Activated CD8-positive, alpha-beta memory T cell treated with anti-CD3 and anti-CD28 coated beads for 48 hours (primary cell): ENCODE data around the gene PHF14.
A peak's percentile ranks its signal among the peaks of the same experiment; 100 is the strongest.
"Not testable (repeated sequence)": the region's sequence is repeated elsewhere in the genome, so short reads cannot be mapped to it uniquely, and the experiment has no call there.

Experiments used
- DNase-seq, 3 experiments: peaks; one replicate each; pipeline ENCODE4 v3.0.0-alpha.2; 2020; ENCODE audit warnings: low read depth in 2 of 3, low spot score in 2 of 3

The PHF14 gene

DNA sequence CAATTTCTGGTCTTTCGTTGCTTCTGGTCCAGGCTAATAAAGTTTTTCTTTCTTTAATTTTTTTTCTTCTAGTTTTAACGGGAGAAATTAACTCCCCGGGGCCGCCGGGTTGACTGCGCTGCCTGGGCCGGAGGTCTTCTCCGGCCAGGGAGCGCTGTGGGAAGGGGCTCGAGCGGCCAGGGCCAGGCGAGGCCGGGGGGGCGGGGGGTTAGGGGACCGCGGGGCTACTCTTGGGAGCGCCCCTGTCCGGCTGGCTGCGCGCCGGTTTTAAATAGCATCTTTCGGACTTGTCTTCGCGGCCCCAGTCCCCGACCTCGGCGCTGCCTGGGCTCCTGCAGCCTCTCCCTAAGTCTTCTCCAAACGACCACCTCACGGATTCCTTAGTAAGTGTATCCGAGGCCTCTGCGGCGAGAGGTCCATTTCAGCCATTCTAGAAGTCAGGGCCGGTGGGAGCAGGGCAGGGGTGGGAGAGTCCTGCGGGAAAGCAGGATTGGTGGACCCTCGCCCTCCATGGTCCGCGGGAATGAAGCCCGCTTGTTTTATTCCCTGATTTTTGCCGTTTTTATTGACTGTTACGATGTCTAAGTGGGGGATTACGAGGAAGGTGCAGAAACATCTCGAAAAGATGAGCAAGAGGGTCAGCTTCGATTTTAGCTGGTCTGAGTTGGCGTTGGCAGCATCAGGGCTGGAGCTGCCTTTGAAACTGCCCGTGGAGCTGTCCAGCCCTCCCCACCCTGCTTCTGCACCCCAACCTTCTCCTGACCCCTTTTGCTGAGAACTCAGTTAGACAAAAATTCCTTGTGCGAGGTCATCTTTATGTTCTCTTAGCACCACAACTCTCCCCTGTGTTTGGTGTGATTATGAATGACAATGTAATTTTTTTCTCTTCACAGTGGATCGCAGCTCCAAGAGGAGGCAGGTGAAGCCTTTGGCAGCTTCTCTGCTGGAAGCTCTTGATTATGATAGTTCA, 555 bp downstream of the PHF14 start:
- peak in 1 of 3 experiments; percentile 16 for DNase-seq

DNA sequence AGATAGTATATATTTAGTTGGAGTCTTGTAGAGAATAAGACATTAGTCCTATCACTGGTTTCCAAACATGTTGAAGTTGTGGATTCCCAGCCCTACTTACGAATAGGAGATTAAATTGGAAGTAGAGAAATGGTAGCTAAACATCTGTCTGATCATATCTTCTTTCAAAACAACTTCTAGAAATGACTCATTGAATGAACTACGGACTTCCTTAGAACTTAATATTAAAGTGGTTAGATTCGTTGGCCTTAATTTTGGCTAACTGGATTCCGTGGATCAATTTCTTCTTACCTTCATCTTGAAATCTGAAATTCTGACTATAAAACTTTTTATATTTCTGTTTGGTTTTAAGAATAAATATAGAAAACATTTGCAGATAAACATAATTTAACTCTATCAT, 3.4 kb downstream of the PHF14 start:
- DNase-seq, result no peak

GRCh38 chr7:10981317-10981716, 7.6 kb downstream of the PHF14 start:
- DNase-seq, result no peak

DNA sequence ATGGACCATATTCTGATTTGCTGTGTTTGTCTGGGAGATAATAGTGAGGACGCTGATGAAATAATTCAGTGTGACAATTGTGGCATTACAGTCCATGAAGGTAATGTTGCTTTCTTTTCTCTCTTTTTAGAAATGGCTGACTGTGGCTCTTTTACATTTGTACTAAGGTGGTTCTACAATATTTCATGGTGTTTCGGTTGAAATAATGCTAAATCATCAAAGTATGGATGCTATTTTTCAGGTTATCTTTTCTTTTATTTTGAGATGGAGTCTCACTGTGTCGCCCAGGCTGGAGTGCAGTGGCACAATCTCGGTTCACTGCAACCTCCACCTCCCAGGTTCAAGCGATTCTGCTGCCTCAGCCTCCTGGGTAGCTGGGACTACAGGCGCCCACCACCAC, 17.1 kb downstream of the PHF14 start:
- not testable (repeated sequence) for DNase-seq

DNA sequence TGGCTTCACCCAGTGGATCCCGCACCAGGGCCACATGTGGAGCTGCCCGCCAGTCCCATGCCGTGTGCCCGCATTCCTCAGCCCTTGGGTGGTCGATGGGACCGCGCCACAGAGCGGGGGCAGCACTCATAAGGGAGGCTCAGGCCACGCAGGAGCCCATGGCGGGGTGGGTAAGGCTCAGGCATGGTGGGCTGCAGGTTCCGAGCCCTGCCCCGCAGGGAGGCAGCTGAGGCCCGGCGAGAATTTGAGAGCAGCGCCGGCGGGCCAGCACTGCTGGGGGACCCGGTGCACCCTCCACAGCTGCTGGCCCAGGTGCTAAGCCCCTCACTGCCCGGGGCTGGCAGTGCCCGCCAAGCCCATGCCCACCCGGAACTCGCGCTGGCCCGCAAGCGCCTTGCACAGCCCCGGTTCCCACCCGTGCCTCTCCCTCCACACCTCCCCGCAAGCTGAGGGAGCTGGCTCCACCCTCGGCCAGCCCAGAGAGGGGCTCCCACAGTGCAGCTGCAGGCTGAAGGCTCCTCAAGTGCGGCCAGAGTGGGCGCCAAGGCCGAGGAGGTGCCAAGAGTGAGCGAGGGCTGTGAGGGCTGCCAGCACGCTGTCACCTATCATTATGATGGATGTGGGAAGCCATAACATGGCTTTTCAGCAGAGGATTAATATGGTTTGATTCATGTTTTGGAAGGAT, 22.0 kb downstream of the PHF14 start:
- not testable (repeated sequence) for DNase-seq

- DNase-seq, result no peak
These were observed 25.5 kb downstream of the PHF14 start for GRCh38 chr7:10998996-10999757.

DNA sequence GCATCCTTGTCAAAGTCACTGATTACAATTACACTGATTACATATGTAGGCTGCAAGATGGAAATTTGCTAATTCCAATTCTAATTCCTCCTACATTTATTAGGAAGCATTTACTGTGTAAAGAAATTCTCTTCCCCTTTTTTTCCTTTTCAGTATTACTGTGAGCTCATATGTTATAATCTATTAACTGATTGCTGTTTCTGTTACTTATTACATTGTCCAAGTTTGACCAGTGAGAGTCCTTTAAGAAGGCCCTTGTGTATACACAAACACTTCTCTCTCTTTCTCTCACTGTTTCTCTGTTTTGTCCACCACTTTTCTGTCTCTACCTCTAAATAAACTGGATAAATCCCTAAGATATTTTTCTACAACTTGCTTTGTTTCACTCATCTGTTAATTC, 31.5 kb downstream of the PHF14 start:
- DNase-seq, result no peak

DNA sequence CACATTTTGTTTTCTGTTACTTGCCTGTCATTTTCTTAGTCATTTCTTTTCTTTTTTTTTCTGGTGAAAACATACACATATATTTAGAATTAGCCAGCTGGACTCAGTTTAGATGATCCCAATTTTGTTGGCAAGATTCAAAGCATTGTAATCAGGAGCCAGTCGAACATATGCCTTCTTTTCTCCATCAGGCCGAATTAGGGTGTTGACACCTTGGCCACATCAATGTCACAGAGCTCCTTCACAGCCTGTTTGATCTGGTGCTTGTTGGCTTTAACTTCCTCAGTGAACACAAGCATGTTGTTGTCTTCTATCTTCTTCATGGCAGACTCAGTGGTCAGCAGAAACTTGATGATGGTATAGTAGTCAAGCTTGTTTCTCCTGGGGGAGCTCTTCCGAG, 32.6 kb downstream of the PHF14 start:
- DNase-seq, result no peak

GRCh38 chr7:11009631-11010030, 36.0 kb downstream of the PHF14 start:
- no peak for DNase-seq

DNA sequence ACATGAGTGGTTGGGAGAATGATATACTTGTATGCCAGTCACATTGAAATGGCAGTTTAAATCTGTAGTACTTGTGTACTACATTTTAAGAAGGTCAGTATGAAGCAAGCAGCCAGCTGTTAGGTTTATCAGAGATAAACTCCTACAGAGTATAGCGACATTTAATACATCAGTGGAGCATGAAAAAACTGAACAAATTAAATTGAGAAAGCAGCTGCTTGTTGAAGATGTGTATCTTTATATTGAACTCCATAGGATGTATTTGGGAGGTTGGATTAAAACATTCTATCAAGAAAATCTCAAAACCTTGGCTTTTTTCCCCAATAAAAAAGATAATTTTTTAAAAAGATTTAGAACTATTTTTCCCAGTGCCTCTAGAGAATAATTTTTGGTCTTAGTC, 47.8 kb downstream of the PHF14 start:
- no peak for DNase-seq

- DNase-seq, result no peak
These were observed 53.0 kb downstream of the PHF14 start for GRCh38 chr7:11026452-11027359.

DNA sequence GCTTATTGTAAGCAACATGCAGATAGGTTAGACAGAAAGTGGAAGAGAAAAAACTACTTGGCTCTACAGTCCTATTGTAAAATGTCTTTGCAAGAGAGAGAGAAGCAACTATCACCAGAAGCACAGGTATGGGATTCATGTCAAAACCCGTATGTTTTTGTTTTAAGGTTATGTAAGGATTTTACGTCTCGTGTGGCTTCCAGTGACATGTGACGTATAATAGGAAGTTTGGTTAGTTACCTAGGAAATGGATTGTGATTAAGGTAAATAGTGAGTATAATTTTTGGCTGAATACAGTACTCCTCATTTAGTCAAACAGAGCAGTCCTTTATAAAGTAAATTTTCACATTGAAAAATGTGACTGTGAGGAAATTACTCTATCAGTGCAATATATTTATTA, 62.0 kb downstream of the PHF14 start:
- no peak for DNase-seq

DNA sequence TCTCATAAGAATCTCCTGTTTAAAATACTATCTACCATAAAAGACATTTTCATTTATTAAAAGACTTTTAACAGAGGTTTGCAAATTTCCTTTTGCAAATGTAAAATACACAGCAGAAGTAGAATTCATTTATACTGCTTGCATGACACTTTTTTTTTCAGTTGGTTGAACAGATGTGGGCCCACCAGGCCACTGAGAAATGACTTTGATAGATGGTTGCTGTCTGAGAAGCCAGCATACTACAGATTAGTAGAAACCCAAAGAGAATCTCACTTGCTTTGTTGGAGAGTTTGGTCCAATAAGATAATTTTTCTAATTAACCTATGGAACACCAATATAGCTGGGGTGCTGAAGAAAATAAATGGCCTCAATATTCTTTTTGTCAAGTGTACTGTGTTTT, 66.3 kb downstream of the PHF14 start:
- DNase-seq, result no peak

DNA sequence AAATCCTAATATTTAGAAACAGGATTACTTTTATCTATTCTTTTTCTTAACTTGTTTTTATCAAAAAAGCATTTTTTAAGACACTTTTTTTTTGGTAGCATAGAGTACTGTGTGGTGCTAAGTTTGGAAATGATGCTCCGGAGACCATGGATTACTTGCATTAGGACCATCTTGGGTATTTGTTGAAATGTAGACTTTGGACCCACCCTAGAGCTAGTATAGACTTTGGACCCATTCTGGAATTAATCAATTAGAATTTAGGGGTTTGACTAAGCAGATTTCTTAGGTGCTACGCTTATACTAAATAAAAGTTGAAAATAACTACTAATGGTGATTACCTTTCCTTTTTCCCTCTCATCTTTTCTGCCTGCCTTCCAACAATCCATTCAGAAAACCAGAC, 80.4 kb downstream of the PHF14 start:
- no peak for DNase-seq

DNA sequence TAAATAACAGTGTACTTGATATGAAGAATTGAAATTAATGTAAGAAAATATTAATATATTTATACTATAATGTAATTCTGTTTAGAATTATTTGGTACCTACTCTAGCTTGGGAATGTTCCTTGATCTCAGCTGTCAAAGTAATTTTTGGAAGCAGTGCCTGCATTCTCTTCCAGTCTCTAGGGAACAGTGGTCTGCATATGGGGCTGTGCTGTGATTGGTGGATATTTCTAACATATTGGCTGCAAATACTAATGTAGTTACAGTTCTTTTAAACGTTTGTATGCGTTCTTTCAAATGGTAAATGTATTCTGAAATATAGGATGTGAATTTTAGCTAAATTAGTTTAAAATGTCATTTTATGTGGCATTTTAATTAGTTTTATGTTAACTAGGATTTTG, 87.2 kb downstream of the PHF14 start:
- DNase-seq, result no peak

GRCh38 chr7:11062110-11062509, 88.4 kb downstream of the PHF14 start:
- DNase-seq, result no peak

- no peak for DNase-seq
These were observed 95.9 kb downstream of the PHF14 start for GRCh38 chr7:11069591-11069990.

DNA sequence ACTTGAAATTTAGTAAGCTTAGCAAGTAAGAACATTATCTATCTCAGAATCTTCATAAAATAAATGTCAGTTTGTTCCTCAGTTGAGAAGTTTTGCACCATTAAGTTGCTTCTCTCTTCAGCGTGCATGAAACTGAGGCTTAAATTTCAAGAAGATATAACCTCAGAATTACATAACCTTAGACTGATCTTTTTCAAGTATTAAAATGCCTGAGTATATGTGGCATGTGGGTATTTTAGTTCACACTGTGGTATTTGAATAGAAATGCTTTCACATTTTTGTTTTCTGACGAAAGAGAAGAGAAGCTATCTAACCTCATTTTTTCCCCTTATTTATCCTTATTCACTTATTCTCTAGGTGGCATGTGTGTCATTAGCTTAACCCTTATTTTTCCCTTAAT, 104.1 kb downstream of the PHF14 start:
- no peak for DNase-seq

GRCh38 chr7:11078247-11078834, 104.7 kb downstream of the PHF14 start:
- no peak for DNase-seq

DNA sequence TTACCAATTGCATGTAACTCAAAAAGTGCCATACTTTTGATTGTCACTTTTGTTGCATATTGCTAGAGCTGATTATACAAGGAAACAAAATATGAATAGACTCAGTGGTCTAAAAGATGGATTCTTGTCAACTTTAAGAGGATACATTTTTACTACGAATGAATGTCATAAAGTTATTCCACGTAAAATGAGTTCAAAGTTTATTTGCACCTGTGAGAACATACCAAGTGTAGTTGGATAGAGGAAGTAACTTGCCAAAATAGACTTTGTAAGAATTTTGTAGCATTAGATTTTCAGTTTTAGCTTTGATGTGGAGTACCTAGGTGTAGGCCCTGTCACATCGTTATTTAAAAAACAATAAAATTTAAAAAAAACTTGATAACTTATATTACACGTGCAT, 106.2 kb downstream of the PHF14 start:
- no peak for DNase-seq
